B cell (primary cell): Measurements from ENCODE around the gene KRT72. TPM values are rescaled to one million over a fixed set of nuclear protein-coding genes. Genes with fewer than 3 reads are reported as not detected.

Experiments
- ATAC-seq: fragments of 200-7000 bp; cut with Tn5 transposase; one replicate; pipeline ENCODE4 v1.10.0; 2021; ENCODE audit warnings: low read depth, mild to moderate bottlenecking, moderate number of reproducible peaks, moderate library complexity
- CTCF ChIA-PET: fragments of 350-600 bp; sonication (Branson Sonifier 250); formaldehyde crosslinking; loops from one replicate; lab custom pipeline; 2021; ENCODE audit warnings: antibody characterized with exemption, inconsistent platforms; lab: Charles Lee
- POLR2A ChIA-PET: fragments of 350-600 bp; sonication (Branson Sonifier 250); formaldehyde crosslinking; loops from one replicate; lab custom pipeline; 2021; ENCODE audit warnings: antibody characterized with exemption; lab: Charles Lee
- DNase-seq: peaks from one replicate; pipeline ENCODE4 v3.0.0; 2013
- H2AFZ ChIP-seq: 2 replicates; pipeline ENCODE4 v1.6.1; 2012; ENCODE audit warnings: mild to moderate bottlenecking, low read depth, low read length; ENCODE audit not compliant: insufficient read depth, poor library complexity, severe bottlenecking
- H3K27ac ChIP-seq, 2 donors: 1 replicate in 1 of 2; 2 replicates in 1 of 2; pipeline ENCODE4 v1.5.1; 2012 to 2013; ENCODE audit warnings: low read length in 2 of 2, mild to moderate bottlenecking in 2 of 2, moderate library complexity in 1 of 2
- H3K27me3 ChIP-seq, 4 experiments: fragments of 200-600 bp in 1 of 4; sonication (generic) in 1 of 4; replicated peaks in 1 of 4; 1 replicate in 2 of 4; 2 replicates in 2 of 4; pipeline versions ENCODE4 v1.6.1 to v1.7.0; 2013 to 2016; ENCODE audit warnings: low read length in 3 of 4, mild to moderate bottlenecking in 2 of 4, mixed read lengths in 1 of 4, moderate library complexity in 1 of 4; ENCODE audit not compliant: insufficient read depth in 4 of 4, control insufficient read depth in 3 of 4; ENCODE audit errors: control extremely low read depth in 1 of 4
- H3K36me3 ChIP-seq, 2 experiments: replicated peaks in 1 of 2; 1 replicate in 1 of 2; 2 replicates in 1 of 2; pipeline versions ENCODE4 v1.6.1 to v1.7.1; 2013; ENCODE audit warnings: low read length in 1 of 2; ENCODE audit not compliant: insufficient read depth in 2 of 2, control insufficient read depth in 1 of 2; ENCODE audit errors: control extremely low read depth in 1 of 2, extremely low read depth in 1 of 2
- H3K4me1 ChIP-seq, 2 donors: fragments of 200-600 bp in 1 of 2; sonication (generic) in 1 of 2; 1 replicate in 1 of 2; 2 replicates in 1 of 2; pipeline versions ENCODE4 v1.5.1 to v1.6.1; 2013 to 2017; ENCODE audit warnings: low read length in 2 of 2; ENCODE audit not compliant: control insufficient read depth in 2 of 2, insufficient read depth in 2 of 2
- H3K4me2 ChIP-seq: replicated peaks from 2 replicates; pipeline ENCODE3; 2012; ENCODE audit warnings: mild to moderate bottlenecking, low read depth, low read length; ENCODE audit not compliant: poor library complexity, severe bottlenecking
- H3K4me3 ChIP-seq, 5 experiments: fragments of 200-600 bp in 1 of 5; sonication (generic) in 1 of 5; 1 replicate in 3 of 5; 2 replicates in 2 of 5; pipeline versions ENCODE4 v1.5.1 to v1.7.0; 2011 to 2016; ENCODE audit warnings: low read length in 4 of 5, mild to moderate bottlenecking in 4 of 5, low read depth in 2 of 5, control low read depth in 1 of 5, moderate library complexity in 1 of 5; ENCODE audit not compliant: insufficient read depth in 1 of 5; ENCODE audit errors: control extremely low read depth in 1 of 5, extremely low read depth in 1 of 5
- H3K79me2 ChIP-seq: fragments of 200-600 bp; sonication (generic); one replicate; pipeline ENCODE4 v1.6.0; 2016; ENCODE audit warnings: low read length; ENCODE audit not compliant: control insufficient read depth, insufficient read depth
- H3K9ac ChIP-seq: fragments of 200-600 bp; sonication (generic); 2 replicates; pipeline ENCODE4 v1.6.1; 2017; ENCODE audit warnings: mild to moderate bottlenecking, low read length, moderate library complexity
- H3K9me3 ChIP-seq, 3 donors: one replicate each; pipeline versions ENCODE4 v1.6.1 to v1.7.1; 2013; ENCODE audit warnings: low read length in 2 of 3; ENCODE audit not compliant: control insufficient read depth in 2 of 3, insufficient read depth in 1 of 3; ENCODE audit errors: control extremely low read depth in 1 of 3
- H4K20me1 ChIP-seq: 2 replicates; pipeline ENCODE4 v1.6.0; 2012; ENCODE audit warnings: mild to moderate bottlenecking, low read length; ENCODE audit not compliant: insufficient read depth, control insufficient read depth, poor library complexity, severe bottlenecking
- H3K27ac Mint-ChIP-seq: one replicate; pipeline ENCODE4 v1.8.0; 2021; ENCODE audit warnings: mixed read lengths
- H3K27me3 Mint-ChIP-seq: one replicate; pipeline ENCODE4 v1.8.0; 2021; ENCODE audit warnings: mixed read lengths
- H3K4me1 Mint-ChIP-seq: one replicate; pipeline ENCODE4 v1.8.0; 2021; ENCODE audit warnings: mixed read lengths
- H3K4me3 Mint-ChIP-seq: one replicate; pipeline ENCODE4 v1.8.0; 2021; ENCODE audit warnings: mixed read lengths
- H3K9me3 Mint-ChIP-seq: one replicate; pipeline ENCODE4 v1.8.0; 2022; ENCODE audit warnings: mixed read lengths; ENCODE audit not compliant: insufficient read depth
- EZH2 ChIP-seq: IDR thresholded peaks from 2 replicates; pipeline ENCODE4 v1.6.1; 2012; ENCODE audit warnings: borderline replicate concordance, low read depth, mild to moderate bottlenecking, moderate library complexity, low read length; ENCODE audit not compliant: insufficient read depth, poor library complexity, severe bottlenecking
- WGBS: methylation state at CpG from one replicate; pipeline ENCODE4 v1.1.5; 2013; ENCODE audit warnings: missing lambda C conversion rate; ENCODE audit not compliant: insufficient coverage; 5-methylcytosine and 5-hydroxymethylcytosine counted together
- intact Hi-C: fragments of 100-400 bp; cut with micrococcal nuclease; formaldehyde crosslinking; loops from one replicate; pipeline ENCODE4 v1.10.0; 2022
- polyA plus RNA-seq: library from polyadenylated mRNA; depleted of rRNA; stranded (reverse); fragments of >200 nt; gene quantifications from 2 replicates; pipeline ENCODE4 v1.2.3, GENCODE V29; 2012
- total RNA-seq, 2 donors: library from RNA; stranded (reverse); fragments of 120-200 nt in 1 of 2; gene quantifications; 1 replicate in 1 of 2; 2 replicates in 1 of 2; pipeline versions ENCODE4 v1.2.3 to v1.2.4, GENCODE V29; 2013 to 2022
- TF ChIP-seq, protein P1 (sequence below): fragments of 200-600 bp; IDR thresholded peaks from one replicate; pipeline ENCODE4 v1.8.0; 2022; ENCODE audit warnings: antibody characterized with exemption, mild to moderate bottlenecking

KRT72 gene
- total and polyA plus RNA-seq, 2 donors (not counting 1 experiment from before 2014, with no cell fraction given): 0.04 TPM; not detected in 1

DNA sequence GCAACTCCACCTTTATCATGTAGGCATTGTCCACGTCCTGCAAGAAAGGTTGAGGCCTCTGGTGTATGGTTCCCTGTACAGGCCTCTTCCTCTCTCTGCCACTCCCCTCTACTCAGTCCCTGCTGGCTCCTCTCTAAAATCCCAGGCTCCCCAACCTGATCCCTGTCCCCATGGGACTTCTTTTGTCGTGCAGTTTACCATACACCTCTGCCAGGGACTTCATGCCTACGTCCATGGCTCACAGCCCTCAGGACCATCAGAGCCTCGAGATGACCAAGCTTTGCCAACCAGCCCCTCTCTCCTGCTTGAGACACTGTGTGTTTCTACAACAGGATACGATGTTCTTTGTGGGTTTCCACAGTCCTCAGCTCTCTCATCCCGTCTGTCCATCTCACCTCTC, 47.8 kb upstream of the KRT72 start:
- no peak for ATAC-seq
- intact Hi-C loops: no loop called here
- no peak overlapping the region for H3K4me3 Mint-ChIP-seq

DNA sequence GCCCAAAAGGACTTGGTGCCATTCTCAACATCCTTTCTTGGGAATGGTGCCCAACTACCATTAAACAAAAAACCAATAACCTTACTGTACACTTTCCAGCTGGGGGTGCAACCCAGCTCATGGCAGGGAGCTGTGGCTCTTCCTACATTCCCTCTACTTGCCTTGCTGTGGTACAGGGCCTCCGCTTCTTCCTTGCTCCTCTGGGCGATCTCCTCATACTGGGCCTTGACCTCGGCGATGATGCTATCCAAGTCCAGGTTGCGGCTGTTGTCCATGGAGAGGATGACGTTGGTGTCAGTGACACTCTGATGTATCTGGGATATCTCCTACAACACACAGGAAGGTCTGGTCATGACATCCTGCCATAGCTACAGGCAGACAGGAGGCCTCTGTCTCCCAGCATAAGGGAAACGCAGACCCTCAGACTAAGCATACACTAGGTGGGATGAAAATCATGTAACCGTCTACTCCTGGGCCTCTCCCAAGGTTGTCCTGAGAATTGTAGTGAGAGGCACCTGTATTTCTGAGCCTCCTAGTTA, 46.8 kb upstream of the KRT72 start:
- WGBS: 92% methylated on average over 2 of the region's 8 CpGs
- DNase-seq: no peak
- H3K9me3 ChIP-seq: peaks cover 0 to 9% (median 3%) of the 10 kb centered on the region in 3 donors
- H4K20me1 ChIP-seq: no peaks in the 10 kb centered on the region
- no peak overlapping the region for H3K4me3 ChIP-seq
- no peak overlapping the region for H3K27ac Mint-ChIP-seq
- ATAC-seq: no peak
- ChIA-PET CTCF (no interaction called here), POLR2A (no interaction called here)
- no peak overlapping the region for H3K4me2 ChIP-seq
- H3K27ac ChIP-seq: no peak overlapping the region
- peaks cover 0 to 3% (median 0%) of the 10 kb centered on the region in 4 experiments for H3K27me3 ChIP-seq
- H3K4me1 Mint-ChIP-seq: no peaks in the 10 kb centered on the region
- no peaks in the 10 kb centered on the region for H3K9me3 Mint-ChIP-seq
- TF ChIP-seq, protein P1, sequence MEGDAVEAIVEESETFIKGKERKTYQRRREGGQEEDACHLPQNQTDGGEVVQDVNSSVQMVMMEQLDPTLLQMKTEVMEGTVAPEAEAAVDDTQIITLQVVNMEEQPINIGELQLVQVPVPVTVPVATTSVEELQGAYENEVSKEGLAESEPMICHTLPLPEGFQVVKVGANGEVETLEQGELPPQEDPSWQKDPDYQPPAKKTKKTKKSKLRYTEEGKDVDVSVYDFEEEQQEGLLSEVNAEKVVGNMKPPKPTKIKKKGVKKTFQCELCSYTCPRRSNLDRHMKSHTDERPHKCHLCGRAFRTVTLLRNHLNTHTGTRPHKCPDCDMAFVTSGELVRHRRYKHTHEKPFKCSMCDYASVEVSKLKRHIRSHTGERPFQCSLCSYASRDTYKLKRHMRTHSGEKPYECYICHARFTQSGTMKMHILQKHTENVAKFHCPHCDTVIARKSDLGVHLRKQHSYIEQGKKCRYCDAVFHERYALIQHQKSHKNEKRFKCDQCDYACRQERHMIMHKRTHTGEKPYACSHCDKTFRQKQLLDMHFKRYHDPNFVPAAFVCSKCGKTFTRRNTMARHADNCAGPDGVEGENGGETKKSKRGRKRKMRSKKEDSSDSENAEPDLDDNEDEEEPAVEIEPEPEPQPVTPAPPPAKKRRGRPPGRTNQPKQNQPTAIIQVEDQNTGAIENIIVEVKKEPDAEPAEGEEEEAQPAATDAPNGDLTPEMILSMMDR: no peak
- no peak for TF ChIP-seq EZH2
- H2AFZ ChIP-seq: no peak overlapping the region
- H3K27me3 Mint-ChIP-seq: peaks cover 7% of the 10 kb centered on the region
- no peaks in the 10 kb centered on the region for H3K79me2 ChIP-seq
- H3K4me3 Mint-ChIP-seq: no peak overlapping the region
- H3K36me3 ChIP-seq: no peaks in the 10 kb centered on the region
- no peak overlapping the region for H3K9ac ChIP-seq
- intact Hi-C loops: no loop called here
- no peaks in the 10 kb centered on the region for H3K4me1 ChIP-seq

More for the DNA sequence above, 47.8 kb upstream of the KRT72 start:
- Mint-ChIP-seq H3K27me3 (peaks cover 6% of the 10 kb centered on the region), H3K27ac (no peak overlapping the region), H3K9me3 (no peaks in the 10 kb centered on the region), H3K4me1 (no peaks in the 10 kb centered on the region)
- Histone ChIP-seq H2AFZ (no peak overlapping the region), H3K27me3 (peaks cover 0 to 3% (median 0%) of the 10 kb centered on the region in 4 experiments), H4K20me1 (no peaks in the 10 kb centered on the region), H3K4me2 (no peak overlapping the region), H3K79me2 (no peaks in the 10 kb centered on the region), H3K4me3 (no peak overlapping the region), H3K27ac (no peak overlapping the region), H3K36me3 (no peaks in the 10 kb centered on the region), H3K4me1 (no peaks in the 10 kb centered on the region), H3K9me3 (peaks cover 0 to 9% (median 3%) of the 10 kb centered on the region in 3 donors), H3K9ac (no peak overlapping the region)
- CTCF ChIA-PET: no interaction called here
- POLR2A ChIA-PET: no interaction called here
- no peak for TF ChIP-seq EZH2
- TF ChIP-seq, protein P1: no peak
- no peak for DNase-seq
- WGBS: 80% methylated on average over 6 of the region's 6 CpGs
